ENCODE measurements around the gene ATAD2B. TPM values are rescaled to one million over a fixed set of nuclear protein-coding genes. Genes with fewer than 3 reads are reported as not detected.

ATAD2B gene
- total RNA-seq, 1 donor from 2014 or later = 85.5 TPM

DNA sequence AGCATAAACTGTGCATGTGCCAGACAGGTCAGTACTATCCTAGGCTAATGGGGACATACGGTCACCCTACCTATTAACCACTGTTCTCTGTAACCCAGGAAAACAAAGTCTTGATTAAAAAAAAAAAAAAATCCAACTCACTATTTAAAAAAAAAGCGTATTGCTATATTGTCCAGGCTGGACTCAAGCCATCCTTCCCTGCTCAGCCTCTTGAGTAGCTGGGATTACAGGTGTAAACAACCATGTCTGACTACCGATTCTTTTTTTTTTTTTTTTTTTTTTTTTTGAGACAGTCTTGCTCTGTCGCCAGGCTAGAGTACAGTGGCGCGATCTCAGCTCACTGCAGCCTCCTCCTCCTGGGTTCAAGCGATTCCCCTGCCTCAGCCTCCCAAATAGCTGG is 11.6 kb downstream of the ATAD2B start:
- POLR2A ChIA-PET = interaction anchor here (1.8 kb wide), 1 partner anchor 10 kb away, joined by 9 read pairs; no protein-coding TSS in a partner anchor

DNA sequence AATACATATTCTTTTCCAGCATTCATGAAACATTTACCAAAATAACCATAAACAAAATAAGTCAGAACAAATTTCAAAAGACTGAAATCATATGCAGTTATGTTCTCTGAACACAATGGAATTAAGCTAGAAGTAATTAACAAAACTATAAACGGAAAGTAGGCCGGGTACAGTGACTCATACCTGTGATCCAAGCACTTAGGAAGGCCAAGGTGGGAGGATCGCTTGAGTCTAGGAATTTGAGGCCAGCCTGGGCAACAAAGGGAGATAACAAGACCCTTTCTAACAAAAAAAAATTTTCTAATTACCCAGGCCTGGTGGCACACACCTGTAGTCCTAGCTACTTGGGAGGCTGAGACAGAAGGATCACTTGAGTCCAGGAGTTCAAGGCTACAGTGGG is 14.9 kb downstream of the ATAD2B start:
- ChIA-PET POLR2A (interaction anchor here (0.5 to 1.6 kb wide), 3 partner anchors 12 to 54 kb away, joined by 3 to 6 read pairs (median 5); no protein-coding TSS in a partner anchor), CTCF (no interaction called here)
- no peaks in the 10 kb centered on the region for H3K27me3 Mint-ChIP-seq
- no peak for ATAC-seq (ENCODE audit: low read depth)
- H3K4me1 Mint-ChIP-seq = peaks cover 28% of the 10 kb centered on the region
- no peak overlapping the region for H3K4me3 Mint-ChIP-seq
- DNase-seq = no peak
- no peaks in the 10 kb centered on the region for H3K9me3 Mint-ChIP-seq
- TF ChIP-seq, protein P1, sequence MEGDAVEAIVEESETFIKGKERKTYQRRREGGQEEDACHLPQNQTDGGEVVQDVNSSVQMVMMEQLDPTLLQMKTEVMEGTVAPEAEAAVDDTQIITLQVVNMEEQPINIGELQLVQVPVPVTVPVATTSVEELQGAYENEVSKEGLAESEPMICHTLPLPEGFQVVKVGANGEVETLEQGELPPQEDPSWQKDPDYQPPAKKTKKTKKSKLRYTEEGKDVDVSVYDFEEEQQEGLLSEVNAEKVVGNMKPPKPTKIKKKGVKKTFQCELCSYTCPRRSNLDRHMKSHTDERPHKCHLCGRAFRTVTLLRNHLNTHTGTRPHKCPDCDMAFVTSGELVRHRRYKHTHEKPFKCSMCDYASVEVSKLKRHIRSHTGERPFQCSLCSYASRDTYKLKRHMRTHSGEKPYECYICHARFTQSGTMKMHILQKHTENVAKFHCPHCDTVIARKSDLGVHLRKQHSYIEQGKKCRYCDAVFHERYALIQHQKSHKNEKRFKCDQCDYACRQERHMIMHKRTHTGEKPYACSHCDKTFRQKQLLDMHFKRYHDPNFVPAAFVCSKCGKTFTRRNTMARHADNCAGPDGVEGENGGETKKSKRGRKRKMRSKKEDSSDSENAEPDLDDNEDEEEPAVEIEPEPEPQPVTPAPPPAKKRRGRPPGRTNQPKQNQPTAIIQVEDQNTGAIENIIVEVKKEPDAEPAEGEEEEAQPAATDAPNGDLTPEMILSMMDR (IDR thresholded peaks at IDR 0.05) = no peak
- H3K27ac Mint-ChIP-seq = no peak overlapping the region
- H3K36me3 Mint-ChIP-seq (ENCODE audit: low read depth) = peaks cover 11% of the 10 kb centered on the region
- intact Hi-C loops (cut with micrococcal nuclease) = no loop called here

More for the DNA sequence above, 11.6 kb downstream of the ATAD2B start:
- intact Hi-C loops (cut with micrococcal nuclease) = no loop called here
- H3K9me3 Mint-ChIP-seq = no peaks in the 10 kb centered on the region
- peaks cover 41% of the 10 kb centered on the region for H3K4me1 Mint-ChIP-seq
- ATAC-seq (ENCODE audit: low read depth) (no peak), DNase-seq (no peak)
- no peaks in the 10 kb centered on the region for H3K27me3 Mint-ChIP-seq
- no peak overlapping the region for H3K4me3 Mint-ChIP-seq
- TF ChIP-seq, protein P1 (IDR thresholded peaks at IDR 0.05) = no peak
- H3K27ac Mint-ChIP-seq = no peak overlapping the region
- CTCF ChIA-PET = no interaction called here
- H3K36me3 Mint-ChIP-seq (ENCODE audit: low read depth) = peaks cover 13% of the 10 kb centered on the region

DNA sequence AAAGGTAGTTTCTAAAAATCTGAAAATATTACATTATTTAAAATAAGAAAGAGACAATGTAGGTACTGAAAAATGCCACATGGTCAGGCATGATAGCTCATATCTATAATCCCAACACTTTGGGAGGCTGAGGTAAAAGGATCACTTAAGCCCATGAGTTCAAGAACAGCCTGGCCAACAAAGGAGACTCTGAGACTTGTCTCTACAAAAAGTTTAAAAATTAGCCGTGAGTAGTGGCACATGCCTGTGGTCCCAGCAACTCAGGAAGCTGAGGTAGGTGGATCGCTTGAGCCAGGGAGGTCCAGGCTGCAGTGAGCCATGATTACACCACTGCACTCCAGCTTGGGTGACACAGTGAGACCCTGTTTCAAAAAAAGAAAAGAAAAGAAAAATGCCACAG is 21.8 kb downstream of the ATAD2B start:
- ATAC-seq (ENCODE audit: low read depth) (no peak), DNase-seq (no peak)
- intact Hi-C loops (cut with micrococcal nuclease) = loop anchor here (2.0 kb wide), 1 partner anchor 18 kb away; no protein-coding TSS in a partner anchor
- no peaks in the 10 kb centered on the region for H3K9me3 Mint-ChIP-seq
- no peak overlapping the region for H3K27ac Mint-ChIP-seq
- H3K36me3 Mint-ChIP-seq (ENCODE audit: low read depth) = peaks cover 2% of the 10 kb centered on the region
- no peaks in the 10 kb centered on the region for H3K27me3 Mint-ChIP-seq
- peaks cover 36% of the 10 kb centered on the region for H3K4me1 Mint-ChIP-seq
- POLR2A ChIA-PET = interaction anchor here (1.5 kb wide), 1 partner anchor 22 kb away, joined by 3 read pairs; the partner anchor contains the start of gene ATAD2B
- no peak overlapping the region for H3K4me3 Mint-ChIP-seq
- TF ChIP-seq, protein P1 (IDR thresholded peaks at IDR 0.05) = no peak
- CTCF ChIA-PET = no interaction called here

DNA sequence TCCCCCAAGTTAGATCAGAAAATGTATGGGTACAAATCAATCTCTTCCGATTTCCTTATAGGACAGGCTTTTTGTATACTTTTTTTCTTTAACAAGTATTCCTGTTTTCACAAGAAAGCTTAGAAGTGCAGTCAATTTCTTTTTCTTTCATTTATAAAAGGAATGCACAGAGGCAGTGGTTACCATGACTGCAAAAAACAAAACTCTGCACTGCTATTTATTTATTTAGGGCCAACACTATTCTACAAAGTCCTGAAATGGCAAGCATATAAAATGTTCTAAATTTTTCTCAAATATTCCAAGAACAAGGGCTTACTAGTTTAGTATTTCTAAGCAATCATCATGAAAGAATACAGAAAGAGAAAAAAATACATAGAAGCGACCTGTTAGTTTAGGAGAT is 22.2 kb downstream of the ATAD2B start:
- peaks cover under 1% of the 10 kb centered on the region for H3K36me3 Mint-ChIP-seq (ENCODE audit: low read depth)
- no peak overlapping the region for H3K27ac Mint-ChIP-seq
- ATAC-seq (ENCODE audit: low read depth) (no peak), DNase-seq (no peak)
- H3K27me3 Mint-ChIP-seq = no peaks in the 10 kb centered on the region
- H3K4me1 Mint-ChIP-seq = peaks cover 36% of the 10 kb centered on the region
- TF ChIP-seq, protein P1 (IDR thresholded peaks at IDR 0.05) = no peak
- no peaks in the 10 kb centered on the region for H3K9me3 Mint-ChIP-seq
- intact Hi-C loops (cut with micrococcal nuclease) = loop anchor here (2.0 kb wide), 1 partner anchor 18 kb away; no protein-coding TSS in a partner anchor
- ChIA-PET POLR2A (interaction anchor here (1.5 kb wide), 1 partner anchor 22 kb away, joined by 3 read pairs; the partner anchor contains the start of gene ATAD2B), CTCF (no interaction called here)
- no peak overlapping the region for H3K4me3 Mint-ChIP-seq

DNA sequence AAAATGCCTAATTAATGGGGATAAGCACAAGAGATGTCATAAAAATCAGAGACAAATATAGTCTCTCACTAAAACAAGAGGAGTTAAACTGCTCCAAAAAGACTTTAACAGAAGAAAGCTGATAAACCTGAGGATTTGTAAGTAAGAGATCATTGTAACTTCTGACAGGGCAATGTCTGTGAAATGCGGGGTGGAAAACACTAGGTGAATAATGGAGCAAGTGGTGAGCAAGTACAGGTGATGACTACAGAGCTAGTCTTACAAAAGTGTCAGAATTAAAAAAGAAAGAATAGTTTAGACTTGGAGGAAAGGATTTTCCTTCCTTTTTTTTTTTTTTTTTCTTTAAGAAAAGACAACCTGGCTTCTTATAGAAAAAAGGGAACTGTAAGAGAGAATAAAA is 22.7 kb downstream of the ATAD2B start:
- Mint-ChIP-seq H3K4me1 (peaks cover 36% of the 10 kb centered on the region), H3K36me3 (ENCODE audit: low read depth) (no peaks in the 10 kb centered on the region), H3K9me3 (no peaks in the 10 kb centered on the region), H3K27me3 (no peaks in the 10 kb centered on the region), H3K27ac (no peak overlapping the region), H3K4me3 (no peak overlapping the region)
- ATAC-seq (ENCODE audit: low read depth) (no peak), DNase-seq (no peak)
- TF ChIP-seq, protein P1 (IDR thresholded peaks at IDR 0.05) = no peak
- POLR2A ChIA-PET = interaction anchor here (1.5 kb wide), 1 partner anchor 23 kb away, joined by 3 read pairs; the partner anchor contains the start of gene ATAD2B
- intact Hi-C loops (cut with micrococcal nuclease) = loop anchor here (2.0 kb wide), 1 partner anchor 19 kb away; no protein-coding TSS in a partner anchor
- CTCF ChIA-PET = no interaction called here
